Measurements from ENCODE around the gene KRT12.

Gene KRT12

DNA sequence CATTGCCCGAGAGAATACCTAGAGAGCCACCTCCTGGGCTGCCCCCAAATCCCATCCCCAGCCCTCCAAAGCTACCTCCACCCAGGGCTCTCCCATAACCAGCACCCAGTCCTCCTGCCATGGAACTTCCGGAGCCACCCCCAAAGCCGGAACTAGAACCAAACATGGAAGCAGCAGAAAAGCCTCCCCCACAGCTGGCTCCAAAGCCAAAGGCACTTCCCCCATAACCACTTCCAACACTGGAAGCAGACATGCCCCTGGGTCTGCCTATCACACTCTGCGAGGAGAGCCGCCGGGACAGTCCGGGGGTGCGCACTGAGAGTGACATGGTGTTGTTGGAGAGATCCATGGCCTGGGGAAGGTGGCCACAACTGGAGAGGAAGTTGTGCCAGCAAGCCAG lies at the start of gene KRT12:
Gene KRT12 (minus strand): TSS at position 386 of the 400 bp plus-strand sequence. CDS start 37 bp downstream, at position 349.
- DNase-seq (ENCODE audit: low spot score): no peak

DNA sequence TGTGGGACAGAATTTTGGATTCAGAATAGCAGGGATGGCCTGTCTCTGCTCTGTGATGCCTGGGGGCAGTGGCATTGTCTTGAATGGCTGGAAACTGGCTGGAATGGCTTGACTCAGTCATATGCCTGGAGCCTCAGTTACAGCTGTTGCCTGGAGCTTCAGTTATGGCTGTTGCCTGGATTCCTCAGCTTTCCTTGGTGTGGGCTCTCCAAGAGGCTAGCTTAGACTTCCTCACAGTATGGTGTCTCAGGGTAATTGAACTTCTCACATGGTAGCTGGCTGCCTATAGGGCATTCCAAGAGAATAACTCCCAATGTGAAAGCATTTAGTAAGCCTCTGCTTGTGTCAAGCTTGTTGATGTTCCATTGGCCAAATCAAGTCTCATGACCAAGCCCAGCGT lies 49.3 kb upstream of the KRT12 start:
- no peak for DNase-seq (ENCODE audit: low spot score)

- no peak for DNase-seq (ENCODE audit: low spot score)
These were observed 48.8 kb upstream of the KRT12 start for GRCh38 chr17:40915721-40916256.

- DNase-seq (ENCODE audit: low spot score): no peak
These were observed 48.2 kb upstream of the KRT12 start for GRCh38 chr17:40915199-40915661.

DNA sequence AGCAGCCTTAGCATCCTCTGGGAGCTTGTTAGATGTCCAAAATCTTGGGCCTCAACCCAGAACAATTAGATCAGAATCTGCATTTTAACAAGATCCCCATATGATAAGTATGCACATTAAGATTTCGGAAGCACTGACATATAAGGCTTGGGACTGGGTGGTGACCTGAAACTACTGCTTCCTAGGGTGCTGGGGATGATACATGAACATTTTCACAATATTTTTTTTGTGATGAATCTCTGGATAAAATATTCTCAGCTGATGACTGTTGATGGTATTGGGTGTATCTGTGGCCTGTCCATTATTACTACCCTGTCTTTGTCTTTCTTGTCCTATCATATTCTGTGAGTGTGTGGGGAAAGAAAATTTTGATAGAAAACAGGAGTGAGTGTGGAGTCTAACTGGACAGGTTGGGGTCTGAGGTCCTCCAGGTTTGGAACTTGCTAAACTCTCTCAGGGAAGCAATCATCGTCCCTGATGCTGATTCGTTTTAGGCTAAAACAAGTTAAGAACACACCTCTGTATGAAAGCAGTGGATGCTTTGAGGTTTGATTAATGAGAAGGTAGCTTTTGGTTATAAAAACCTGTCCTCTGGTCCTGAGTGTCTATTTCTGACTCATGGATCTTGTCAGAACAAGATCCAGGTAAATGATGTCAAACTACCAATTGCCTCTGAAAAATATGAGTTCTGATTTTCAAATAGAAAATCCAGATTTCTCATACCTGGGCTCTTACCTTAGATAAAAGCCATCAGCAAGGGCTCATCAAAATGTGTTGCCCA lies 47.2 kb upstream of the KRT12 start:
- DNase-seq (ENCODE audit: low spot score): no peak

- DNase-seq (ENCODE audit: low spot score): no peak
These were observed 45.6 kb upstream of the KRT12 start for GRCh38 chr17:40912486-40913210.

DNA sequence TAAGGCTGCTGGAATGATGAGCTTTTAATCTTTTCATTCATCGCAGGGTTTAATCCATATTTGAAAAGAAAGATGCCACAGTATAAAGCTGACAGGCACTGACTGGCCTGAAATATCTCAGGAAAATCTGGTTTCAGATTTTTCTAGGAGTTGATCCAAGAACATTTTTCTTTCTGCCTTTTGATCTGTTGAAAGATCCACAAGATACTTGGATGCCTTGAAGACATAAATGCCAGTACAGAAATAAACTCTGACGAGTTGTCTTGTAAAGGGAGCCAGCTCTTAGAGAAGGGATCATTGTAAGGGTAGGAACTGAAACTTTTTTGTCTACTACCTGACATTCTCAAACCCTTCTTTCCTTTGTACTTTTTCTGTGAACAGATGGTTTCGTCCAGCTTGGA lies 43.4 kb upstream of the KRT12 start:
- DNase-seq (ENCODE audit: low spot score): no peak

DNA sequence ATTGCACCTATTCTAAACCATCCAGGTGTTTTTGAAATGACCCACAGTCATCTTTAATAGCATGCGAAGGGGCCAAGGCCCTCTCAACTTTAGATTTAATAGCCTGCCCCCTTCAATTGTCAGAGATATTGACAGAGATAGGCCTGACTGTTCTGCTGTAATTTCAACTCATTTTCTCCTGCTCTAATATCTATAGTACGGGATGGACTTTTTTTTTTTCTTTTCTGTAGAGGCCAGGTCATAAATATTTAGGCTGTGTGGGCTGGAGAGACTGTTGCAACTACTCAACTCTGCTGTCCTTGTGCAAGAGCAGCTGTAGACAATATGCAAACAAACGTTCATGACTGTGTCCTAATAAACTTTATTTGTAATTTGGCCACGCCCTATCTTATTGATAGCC lies 42.7 kb upstream of the KRT12 start:
- no peak for DNase-seq (ENCODE audit: low spot score)

- peak; percentile 77 for DNase-seq (ENCODE audit: low spot score)
These were observed 42.3 kb upstream of the KRT12 start for GRCh38 chr17:40909351-40909750.

DNA sequence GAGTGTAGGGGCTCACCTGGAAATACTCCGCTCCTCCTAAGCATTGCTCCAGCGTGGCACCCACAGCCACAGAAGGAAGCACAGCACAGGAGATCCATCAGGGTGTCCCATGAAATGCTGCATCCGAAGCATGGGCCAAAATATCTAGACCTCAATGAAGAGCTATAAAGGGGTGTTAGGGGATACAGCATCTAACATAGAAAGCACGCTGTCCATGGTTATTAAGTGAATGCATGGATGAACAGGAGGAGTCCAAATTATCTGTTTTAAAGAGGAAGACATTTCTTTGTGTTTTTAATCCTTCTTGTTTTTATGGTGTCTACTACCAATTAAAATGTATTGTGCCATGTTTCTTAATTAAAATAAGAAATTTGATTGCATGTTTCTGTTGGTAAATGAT lies 39.6 kb upstream of the KRT12 start:
- DNase-seq (ENCODE audit: low spot score): no peak

GRCh38 chr17:40905370-40905769 lies 38.3 kb upstream of the KRT12 start:
- no peak for DNase-seq (ENCODE audit: low spot score)

- no peak for DNase-seq (ENCODE audit: low spot score)
These were observed 36.3 kb upstream of the KRT12 start for GRCh38 chr17:40903129-40903847.

DNA sequence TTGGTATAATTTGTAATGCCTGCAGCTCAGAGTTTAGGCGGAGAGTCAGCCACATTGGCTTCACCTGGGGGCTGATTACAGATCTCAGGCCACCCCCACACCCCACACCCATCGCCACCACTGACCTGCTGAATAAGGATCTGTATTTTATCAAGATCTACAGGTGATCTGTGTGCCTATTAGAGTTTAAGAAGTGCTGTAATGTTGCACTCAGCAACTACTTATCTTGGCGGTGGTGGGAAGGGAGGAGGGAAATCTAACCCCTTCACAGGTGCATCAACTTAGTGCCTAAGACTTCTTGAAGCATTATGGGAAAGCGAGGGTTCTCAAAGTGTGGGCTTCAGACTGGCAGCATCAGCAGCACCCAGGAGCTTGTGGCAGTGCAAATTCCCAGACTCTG lies 35.5 kb upstream of the KRT12 start:
- no peak for DNase-seq (ENCODE audit: low spot score)

GRCh38 chr17:40901981-40902474 lies 35.0 kb upstream of the KRT12 start:
- no peak for DNase-seq (ENCODE audit: low spot score)

DNA sequence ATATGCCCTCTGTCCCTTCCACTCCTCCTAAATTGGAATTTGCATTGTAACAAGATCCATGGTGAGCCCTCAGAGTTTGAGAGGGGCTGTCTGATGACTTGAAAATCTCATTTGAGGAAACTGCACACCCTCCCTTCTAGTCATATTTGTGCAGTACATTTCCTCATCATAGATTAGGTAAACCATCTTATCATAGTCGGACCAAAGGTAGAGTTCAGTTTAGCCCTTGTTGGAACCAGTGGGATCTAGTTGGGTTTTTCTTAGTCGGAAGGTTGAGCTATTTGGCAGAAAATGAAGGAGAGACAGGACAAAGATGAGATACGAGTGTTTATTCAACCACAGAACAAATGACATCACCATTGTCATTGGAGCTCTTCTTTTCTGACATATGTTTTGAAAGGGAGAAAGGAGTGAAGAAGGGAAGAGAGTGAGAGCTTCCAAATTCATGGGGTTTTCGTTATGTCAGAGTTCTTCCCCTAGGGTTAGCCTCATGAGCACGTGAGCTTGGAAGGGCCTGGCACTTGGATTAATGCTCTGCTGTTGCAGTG lies 33.9 kb upstream of the KRT12 start:
- DNase-seq (ENCODE audit: low spot score): no peak

DNA sequence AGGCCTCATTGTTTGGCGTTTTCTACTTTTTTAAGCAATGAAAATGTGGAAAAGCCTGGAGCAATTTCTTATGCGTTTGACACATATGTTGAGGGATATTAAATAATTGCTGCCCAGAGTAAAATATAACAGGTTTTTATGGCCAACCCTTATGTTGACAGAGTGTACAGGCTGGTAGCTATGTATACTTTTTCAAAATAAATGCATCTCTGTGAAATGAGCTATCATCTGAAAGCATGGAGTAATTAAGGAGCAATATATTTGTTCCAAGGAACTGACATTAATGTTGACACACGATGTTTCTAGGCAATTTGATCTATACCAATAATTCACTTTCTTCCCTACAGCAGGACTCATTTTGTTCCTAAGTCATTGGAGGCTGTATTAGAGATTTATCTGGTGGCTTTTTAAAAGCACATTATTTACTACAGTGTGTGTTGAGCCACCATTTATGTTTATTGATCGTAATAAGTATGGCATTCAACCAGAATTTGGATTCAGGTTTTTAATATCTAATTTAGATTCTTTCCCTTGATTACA lies 30.0 kb upstream of the KRT12 start:
- no peak for DNase-seq (ENCODE audit: low spot score)

GRCh38 chr17:40895106-40895730 lies 28.2 kb upstream of the KRT12 start:
- DNase-seq (ENCODE audit: low spot score): no peak

- no peak for DNase-seq (ENCODE audit: low spot score)
These were observed 21.2 kb upstream of the KRT12 start for GRCh38 chr17:40888196-40888720.

- DNase-seq (ENCODE audit: low spot score): no peak
These were observed 19.1 kb upstream of the KRT12 start for GRCh38 chr17:40886090-40886489.

GRCh38 chr17:40884708-40885512 lies 17.9 kb upstream of the KRT12 start, which contains the start of gene KRT20:
Gene KRT20 (minus strand): TSS chr17:40885242. CDS start chr17:40885185, 57 bp downstream.
- no peak for DNase-seq (ENCODE audit: low spot score)
